Measurements from ENCODE around the gene RUNX1.

GRCh38 chr21:34807146-34807880, 241.8 kb downstream of the RUNX1 start:
- TF ChIP-seq POLR2A (IDR thresholded peaks at IDR 0.05) (no peak), CTCF (IDR thresholded peaks at IDR 0.05) (no peak)

All from right lobe of liver (tissue), 4 donors.